GM18519 (cell line): Measurements from ENCODE around the gene MRPL16.

Experiments
- ATAC-seq: cut with Tn5 transposase; IDR thresholded peaks from one replicate; pipeline ENCODE4 v1.9.1; 2021; ENCODE audit warnings: mild to moderate bottlenecking, moderate library complexity; ENCODE audit not compliant: unreplicated experiment, low FRiP score

MRPL16 gene

GRCh38 chr11:59776210-59777066 lies 34.1 kb downstream of the MRPL16 start:
- ATAC-seq, result no peak

- no peak for ATAC-seq
These were observed 37.5 kb downstream of the MRPL16 start for GRCh38 chr11:59773083-59773440.

- ATAC-seq, result no peak
These were observed 39.0 kb downstream of the MRPL16 start for GRCh38 chr11:59771605-59772004.

DNA sequence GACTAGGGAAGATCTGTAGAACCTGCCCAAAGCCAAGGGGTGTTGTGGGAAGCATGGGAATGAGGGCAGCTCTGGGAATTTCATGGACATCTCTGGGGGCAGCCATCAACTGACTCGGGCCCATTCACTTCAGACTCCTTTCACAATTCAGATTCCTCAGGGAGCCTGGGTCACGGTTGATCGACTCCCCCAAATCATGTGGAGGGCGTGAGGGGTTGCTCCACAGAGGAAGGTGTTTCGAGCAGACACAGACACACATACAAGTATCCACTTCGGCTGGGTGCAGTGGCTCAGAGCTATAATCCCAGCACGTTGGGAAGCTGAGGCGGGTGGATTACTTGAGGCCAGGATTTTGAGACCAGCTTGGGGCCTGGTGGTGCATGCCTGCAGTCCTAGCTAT lies 39.7 kb downstream of the MRPL16 start:
- no peak for ATAC-seq

- no peak for ATAC-seq
These were observed 40.3 kb downstream of the MRPL16 start for GRCh38 chr11:59770319-59770718.

DNA sequence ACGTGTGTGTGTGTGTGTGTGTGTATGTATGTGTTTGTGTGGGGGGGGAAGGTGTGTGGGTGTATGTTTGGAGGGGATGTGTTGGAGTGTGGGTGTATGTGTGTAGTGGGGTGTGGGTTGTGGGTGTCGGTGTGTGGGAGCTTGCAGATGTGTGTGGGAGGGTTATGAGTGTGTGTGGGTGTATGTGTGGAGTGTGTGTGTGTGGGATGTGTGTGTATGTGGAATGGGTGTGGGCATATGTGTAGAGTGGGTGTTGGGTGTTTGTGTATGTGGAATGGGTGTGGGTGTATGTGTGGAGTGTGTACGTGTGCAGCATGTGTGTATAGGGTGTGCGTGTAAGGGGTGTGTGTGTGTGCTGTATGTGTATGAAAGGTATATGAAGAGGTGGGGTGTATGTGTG lies 40.8 kb downstream of the MRPL16 start:
- no peak for ATAC-seq

GRCh38 chr11:59769111-59769510 lies 41.5 kb downstream of the MRPL16 start:
- ATAC-seq, result no peak

DNA sequence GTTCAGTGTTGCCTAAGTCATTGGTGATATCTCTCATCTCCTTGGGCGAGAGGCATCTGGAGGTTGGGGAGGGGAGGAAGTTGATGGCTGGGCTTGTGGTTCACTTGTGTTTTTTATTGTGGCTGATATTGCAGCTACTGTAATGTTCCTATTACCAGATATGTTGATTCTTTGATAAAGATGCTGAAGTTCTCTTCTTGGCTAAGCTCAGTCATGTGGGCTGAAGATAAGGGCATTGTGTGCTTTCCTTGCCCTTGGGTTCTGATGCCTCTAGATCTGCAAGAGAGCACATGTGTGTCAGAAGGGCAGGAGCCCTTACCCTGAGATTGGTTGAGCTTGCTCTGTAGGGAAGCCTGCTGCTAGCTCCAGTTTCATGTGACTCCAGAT lies 43.4 kb downstream of the MRPL16 start:
- no peak for ATAC-seq

DNA sequence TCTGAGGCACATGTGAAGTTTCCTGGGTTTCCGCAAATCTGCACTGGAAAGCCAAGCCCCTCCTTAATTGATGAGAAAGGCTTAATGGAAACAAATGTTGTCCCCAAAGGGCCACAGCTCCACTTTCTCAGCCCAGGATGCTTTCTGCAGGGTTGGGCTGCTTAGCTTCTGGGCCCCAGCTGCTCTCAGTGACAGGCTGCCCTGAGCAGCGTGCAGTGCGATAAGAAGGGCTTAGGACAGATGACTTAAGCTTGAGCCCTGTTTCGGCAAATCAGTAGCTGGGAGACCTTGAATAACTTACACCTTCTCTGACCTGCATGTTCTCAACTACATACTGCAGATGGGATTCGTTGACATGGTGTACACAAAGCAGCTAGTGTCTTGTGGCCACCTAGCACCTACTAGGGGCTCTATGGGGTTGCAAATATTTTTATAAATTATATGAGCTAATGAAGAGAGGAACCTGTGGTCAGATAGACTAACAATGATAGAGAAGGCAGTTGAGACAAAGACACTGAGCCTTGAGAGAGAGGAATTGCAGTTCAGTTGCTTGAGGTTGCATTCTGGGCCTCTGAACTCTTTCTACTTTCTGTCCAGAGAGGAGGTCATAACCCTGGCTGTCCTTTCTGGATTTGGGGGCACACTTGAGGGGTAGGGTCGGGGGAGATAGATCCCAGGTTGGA lies 43.9 kb downstream of the MRPL16 start:
- ATAC-seq, result no peak

DNA sequence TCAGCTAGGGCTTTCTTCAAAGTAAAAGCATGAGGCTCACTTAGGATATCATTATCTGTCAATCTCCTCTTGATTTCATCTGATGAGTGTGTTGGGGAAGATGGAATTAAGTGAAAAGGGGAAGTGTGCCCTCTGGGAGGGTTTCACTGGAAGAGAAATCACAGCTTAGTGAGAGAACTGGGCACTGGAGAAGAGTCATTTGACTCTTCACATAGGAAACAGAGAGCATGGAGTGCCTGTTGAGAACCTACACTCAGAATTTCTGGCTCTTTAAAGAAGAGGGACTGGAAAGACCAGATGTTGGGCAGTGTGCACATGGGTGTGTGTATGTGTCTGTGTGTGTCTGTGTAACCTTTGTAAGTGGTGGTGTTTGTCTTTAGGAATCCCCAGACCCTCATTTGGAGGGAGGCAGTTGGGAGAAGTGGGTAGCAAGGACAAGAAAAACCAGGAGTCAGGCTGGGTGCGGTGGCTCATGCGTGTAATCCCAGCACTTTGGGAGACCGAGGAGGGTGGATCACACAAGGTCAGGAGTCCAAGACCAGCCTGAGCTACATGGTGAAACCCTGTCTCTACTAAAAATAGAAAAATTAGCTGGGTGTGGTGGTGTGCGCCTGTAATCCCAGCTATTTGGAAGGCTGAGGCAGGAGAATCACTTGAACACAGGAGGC lies 45.4 kb downstream of the MRPL16 start:
- ATAC-seq, result no peak

DNA sequence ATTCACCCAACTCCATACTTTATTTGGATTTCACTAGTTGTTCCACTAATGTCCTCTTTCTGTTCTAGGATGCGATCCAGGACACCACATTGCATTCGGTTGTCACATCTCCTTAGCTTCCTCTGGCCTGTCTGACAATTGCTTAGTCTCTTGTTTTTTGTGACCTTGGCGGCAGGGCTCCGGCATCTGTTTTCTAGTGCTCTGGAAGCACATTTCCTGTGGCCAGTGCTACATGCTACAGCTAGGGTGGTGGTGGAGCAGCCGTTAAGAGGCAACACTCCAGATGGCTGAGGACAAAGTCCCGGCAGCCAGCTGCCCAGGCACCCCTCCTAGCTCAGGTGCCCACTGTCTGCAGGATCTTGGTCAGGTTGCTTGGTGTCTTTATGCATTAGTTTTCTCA lies 48.6 kb downstream of the MRPL16 start:
- no peak for ATAC-seq

DNA sequence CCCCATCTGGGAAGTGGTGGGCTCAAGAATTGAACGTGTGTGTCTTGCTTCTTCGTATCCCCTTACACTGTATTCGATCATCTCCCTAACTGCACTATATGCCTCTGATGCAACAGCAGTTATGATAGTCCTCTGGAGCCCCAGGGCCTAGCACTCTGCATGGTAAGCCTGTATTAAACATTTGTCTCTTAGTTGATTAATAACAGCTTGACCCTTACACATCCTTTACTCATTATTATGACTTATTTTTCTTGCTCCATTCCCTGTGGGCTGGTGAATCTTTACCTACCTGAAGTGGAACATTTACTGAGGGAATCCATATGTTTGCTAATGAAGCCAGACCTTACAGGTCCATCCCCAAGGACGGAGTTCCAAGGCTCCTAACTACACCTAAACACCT lies 49.8 kb downstream of the MRPL16 start:
- no peak for ATAC-seq

DNA sequence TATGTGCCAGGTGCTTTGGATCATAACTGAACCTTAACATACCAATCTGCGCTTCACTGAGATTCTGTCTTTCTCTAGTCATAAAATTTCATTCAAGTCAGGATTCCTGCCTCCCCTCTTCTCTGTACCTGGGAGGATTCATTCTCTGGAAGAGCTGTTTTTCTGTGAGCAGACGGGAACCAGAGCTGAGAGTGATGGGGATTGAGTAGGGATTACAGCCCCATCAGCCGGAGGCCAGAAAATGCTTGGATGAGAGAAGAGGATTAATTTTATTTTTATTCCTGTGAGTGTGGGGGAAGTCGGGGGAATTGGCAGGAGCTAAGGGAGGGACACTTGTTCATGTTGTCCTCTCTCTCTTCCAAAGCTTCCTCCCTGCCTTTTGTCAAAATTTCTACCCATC lies 50.7 kb downstream of the MRPL16 start:
- ATAC-seq, result no peak

DNA sequence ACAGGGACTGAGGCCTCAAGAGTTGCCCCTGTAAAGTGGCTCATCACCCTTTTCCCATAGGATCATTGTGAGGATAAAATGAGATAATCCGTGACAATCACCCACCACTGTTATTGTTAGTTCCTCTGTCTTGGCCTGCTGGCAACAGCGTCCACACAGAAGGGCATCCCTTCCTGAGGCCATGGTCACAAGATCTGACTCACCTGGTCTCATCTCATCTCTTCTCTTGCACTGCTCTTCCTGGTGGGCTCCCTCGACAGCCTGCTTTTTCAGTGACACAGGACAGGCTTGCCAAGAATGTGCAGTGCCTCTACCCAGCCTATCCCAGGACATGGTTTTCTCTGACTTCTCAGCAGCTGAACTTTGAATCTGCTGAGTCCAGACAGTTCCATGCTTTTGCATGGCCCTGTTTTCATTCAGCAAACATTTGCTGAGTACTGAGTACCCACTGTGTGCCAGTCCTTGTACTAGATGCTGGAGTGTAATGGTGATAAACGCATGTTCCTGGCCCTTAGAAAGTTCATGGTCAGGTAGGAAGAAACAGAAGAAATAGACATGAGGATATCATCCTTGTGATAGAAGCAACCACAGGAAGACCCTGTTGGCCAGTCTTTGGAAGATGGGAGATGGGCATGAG lies 52.1 kb downstream of the MRPL16 start:
- ATAC-seq, result no peak

DNA sequence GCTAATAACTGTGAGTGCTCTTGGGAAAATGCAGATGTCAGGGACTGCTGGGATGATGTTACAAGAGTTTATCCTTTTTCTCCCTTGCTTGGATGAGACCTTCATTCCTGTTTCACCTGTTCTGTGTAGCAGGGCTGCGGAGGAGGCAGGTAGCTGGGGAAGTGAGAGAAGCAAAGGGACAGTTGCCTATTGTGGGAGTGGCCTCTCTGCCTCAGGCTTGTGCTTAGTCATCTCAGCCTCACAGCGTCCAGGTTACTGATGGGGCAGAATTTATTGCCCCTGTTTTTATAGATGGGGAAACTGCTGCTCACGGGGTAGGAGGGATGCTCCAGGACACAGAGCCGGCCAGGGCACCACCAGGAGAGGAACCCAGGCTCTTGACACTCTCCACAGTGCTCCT lies 53.7 kb downstream of the MRPL16 start:
- no peak for ATAC-seq

- no peak for ATAC-seq
These were observed 54.1 kb downstream of the MRPL16 start for GRCh38 chr11:59756558-59756840.
